ENCODE measurements around the gene MAGI2.

DNA sequence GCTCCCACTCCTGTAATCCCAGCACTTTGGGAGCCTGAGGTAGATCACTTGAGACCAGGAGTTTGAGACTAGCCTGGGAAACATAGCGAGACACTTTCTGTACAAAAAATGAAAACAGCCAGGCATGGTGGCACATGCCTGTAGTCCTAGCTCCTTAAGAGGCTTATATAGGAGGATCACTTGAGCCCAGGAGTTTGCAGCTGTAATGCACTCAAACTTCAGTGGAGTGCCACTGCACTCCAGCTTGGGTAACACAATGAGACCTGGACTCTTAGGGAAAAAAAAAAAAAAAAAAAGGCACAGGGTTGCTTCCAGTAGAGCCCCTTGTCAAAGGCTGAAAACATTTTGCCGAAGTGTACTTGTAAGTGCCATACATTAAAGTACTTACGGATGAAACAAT lies 1459.6 kb downstream of the MAGI2 start:
- TF ChIP-seq, protein P1, sequence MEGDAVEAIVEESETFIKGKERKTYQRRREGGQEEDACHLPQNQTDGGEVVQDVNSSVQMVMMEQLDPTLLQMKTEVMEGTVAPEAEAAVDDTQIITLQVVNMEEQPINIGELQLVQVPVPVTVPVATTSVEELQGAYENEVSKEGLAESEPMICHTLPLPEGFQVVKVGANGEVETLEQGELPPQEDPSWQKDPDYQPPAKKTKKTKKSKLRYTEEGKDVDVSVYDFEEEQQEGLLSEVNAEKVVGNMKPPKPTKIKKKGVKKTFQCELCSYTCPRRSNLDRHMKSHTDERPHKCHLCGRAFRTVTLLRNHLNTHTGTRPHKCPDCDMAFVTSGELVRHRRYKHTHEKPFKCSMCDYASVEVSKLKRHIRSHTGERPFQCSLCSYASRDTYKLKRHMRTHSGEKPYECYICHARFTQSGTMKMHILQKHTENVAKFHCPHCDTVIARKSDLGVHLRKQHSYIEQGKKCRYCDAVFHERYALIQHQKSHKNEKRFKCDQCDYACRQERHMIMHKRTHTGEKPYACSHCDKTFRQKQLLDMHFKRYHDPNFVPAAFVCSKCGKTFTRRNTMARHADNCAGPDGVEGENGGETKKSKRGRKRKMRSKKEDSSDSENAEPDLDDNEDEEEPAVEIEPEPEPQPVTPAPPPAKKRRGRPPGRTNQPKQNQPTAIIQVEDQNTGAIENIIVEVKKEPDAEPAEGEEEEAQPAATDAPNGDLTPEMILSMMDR (IDR thresholded peaks at IDR 0.05), result no peak
- no peak for TF ChIP-seq POLR2A (IDR thresholded peaks at IDR 0.05)
